HFF-Myc (cell line): ENCODE measurements around the gene GPAT2.
"Not testable (repeated sequence)": the region's sequence is repeated elsewhere in the genome, so short reads cannot be mapped to it uniquely, and the experiment has no call there.

Experiments
- DNase-seq: peaks from one replicate; pipeline ENCODE4 v3.0.0-alpha.2; 2011; ENCODE audit warnings: low read depth; ENCODE audit errors: extremely low read depth
- H3K4me3 ChIP-seq: replicated peaks from 2 replicates; pipeline ENCODE4 v1.5.1; 2011; ENCODE audit warnings: low read depth, mild to moderate bottlenecking, control low read depth, low read length
- TF ChIP-seq, protein P1 (sequence below): IDR thresholded peaks from 2 replicates; pipeline ENCODE4 v1.5.1; 2012; ENCODE audit warnings: mild to moderate bottlenecking, low read depth, low read length, control low read depth; ENCODE audit errors: missing control alignments

Gene GPAT2

DNA sequence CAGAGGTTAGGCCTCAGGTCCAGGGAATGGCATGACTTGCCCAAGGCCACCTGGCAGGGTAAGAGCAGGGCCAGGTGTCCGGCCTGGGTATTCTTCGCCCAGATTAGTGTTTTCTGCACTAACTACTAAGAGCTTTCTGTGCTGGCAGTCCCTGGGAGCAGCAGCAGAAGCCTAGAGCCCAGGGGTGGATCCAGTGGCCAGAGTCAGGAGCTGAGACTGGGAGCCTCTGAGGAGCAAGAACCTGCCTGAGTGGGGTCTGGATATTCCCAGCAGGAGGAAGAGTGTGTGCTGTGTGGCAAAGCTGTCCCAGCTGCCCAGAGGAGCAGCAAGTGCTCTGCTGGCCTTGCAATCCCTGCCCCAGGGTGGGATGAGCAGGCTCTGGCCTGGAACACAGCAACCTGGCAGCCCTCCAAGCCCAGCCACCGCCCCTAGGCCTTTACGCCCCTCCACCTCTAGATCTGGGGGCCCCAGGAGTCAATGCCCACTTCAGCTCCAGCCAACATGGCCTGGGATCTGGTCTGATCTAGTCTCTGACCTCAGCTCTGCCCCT lies 30.7 kb upstream of the GPAT2 start:
- TF ChIP-seq, protein P1, sequence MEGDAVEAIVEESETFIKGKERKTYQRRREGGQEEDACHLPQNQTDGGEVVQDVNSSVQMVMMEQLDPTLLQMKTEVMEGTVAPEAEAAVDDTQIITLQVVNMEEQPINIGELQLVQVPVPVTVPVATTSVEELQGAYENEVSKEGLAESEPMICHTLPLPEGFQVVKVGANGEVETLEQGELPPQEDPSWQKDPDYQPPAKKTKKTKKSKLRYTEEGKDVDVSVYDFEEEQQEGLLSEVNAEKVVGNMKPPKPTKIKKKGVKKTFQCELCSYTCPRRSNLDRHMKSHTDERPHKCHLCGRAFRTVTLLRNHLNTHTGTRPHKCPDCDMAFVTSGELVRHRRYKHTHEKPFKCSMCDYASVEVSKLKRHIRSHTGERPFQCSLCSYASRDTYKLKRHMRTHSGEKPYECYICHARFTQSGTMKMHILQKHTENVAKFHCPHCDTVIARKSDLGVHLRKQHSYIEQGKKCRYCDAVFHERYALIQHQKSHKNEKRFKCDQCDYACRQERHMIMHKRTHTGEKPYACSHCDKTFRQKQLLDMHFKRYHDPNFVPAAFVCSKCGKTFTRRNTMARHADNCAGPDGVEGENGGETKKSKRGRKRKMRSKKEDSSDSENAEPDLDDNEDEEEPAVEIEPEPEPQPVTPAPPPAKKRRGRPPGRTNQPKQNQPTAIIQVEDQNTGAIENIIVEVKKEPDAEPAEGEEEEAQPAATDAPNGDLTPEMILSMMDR: no peak

DNA sequence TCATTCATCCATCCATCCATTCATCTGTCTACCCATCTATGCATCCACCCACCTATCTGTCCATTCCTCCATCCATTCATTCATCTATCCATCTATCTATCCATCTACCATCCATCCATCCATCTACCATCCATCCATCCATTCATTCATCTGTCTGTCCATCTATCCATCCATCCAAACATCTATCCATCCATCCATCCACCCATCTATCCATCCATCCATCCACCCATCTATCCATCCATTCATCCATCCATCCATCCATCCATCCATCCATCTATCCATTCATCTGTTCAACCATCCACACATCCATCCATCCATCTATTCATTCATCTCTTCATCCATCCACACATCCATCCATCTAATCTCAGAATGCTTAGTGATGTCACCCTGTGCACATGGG lies 30.0 kb upstream of the GPAT2 start:
- H3K4me3 ChIP-seq, DNase-seq: not testable (repeated sequence)

More for the DNA sequence above, 30.7 kb upstream of the GPAT2 start:
- H3K4me3 ChIP-seq: no peak overlapping the region
- DNase-seq: no peak

DNA sequence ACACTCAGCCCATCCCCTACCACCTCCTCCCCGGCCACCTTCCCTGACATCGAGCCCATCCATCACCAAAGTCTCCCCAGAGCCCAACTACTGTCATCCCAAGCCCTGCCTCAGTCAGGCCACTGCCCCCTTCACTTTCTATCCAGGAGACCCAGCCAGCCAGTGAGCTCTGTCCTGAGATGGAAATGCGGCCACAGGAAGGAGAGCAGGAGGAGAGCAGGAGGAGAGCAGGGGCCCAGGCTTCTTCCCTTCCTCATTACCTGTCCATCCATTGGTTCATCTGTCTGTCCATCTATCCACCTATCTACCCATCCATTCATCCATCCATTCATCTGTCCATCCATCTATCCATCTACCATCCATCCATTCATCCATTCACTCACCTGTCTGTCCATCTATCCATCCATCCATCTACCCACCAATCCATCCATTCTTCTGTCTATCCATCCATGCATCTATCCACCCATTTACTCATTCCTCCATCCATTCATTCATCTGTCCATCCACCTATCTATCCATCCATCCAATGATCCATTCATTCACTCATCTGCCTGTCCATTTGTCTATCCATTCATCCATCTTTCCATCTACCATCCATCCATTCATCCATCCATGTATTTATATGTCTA lies 29.4 kb upstream of the GPAT2 start:
- not testable (repeated sequence) for H3K4me3 ChIP-seq, DNase-seq

DNA sequence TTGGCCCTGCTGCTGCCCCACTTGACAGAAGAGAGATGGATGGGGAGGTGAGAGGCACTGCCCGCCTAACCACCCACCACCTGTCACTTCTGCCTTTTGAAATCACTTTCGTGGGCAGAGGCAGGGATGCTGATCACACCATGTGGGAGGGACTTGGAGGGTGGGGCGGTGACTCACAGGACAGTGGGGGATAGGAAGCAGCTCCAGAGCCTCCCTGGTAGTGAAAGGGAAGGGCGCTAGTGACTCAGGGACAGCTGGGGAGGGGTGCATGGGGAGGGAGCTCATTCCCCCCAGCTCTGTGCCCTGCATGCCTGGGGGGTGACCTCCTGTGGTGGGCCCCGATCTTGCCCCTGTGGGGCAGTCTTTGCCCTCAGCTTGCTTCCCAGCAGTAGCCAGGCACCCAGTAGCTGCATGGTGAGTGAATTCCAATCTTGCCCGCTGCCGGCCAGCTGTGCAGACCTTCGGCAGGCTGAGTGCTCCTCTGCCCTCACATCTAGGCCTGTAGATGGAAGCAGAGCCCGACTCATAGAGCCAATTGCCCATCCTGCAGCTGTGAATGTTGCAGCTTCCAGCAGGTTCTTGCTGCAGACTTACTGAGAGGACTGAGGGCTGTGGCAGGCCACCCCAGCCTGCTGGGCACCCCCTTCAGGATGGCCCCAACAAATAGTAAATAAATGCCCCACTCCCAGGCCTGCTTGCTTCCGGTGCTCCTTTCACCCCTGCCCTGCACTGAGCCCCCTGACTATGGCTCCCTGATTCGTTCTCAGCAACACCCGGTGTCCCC lies 28.6 kb upstream of the GPAT2 start:
- DNase-seq: peak; percentile 31
- TF ChIP-seq, protein P1: peak; percentile 37
- H3K4me3 ChIP-seq: not testable (repeated sequence)

DNA sequence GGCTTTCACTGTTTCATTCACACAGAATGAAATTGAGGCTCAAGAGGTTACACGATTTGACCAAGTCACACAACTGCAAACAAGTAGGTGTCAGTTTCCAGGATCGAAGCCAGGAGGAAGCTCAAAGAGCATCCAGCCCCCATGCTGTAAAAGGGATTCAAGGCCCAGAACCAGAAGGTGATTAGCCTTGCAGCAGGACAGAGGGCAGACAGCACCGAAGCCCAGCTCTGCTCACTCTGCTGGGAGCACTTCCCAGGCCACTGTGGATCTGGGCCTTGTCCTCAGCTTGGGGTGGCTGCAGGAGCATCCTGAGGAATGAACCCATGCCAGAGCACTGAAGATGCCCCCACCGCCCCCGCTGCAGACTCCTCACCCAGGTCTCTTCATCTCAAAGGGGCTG lies 27.8 kb upstream of the GPAT2 start:
- H3K4me3 ChIP-seq, DNase-seq: not testable (repeated sequence)

DNA sequence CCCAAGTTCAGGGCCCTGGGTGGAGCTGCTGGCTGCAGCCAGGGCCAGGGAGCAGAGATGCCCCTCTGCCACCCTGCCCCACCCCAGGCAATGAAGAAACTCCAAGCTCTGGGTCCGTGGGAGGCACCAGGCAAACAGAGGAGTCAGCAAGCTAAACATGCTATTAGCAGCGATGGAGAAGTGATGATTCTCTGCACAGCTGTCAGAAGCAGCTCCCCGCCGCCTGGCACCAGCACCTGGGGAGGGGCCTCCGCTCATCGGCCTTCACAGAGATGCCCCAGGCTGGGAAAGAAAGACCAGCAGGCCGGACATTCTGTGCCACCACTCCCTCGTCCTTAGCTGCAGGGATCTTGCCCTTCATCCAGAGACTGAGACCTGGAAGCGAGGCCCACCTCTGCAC lies 27.2 kb upstream of the GPAT2 start:
- H3K4me3 ChIP-seq, DNase-seq: not testable (repeated sequence)

DNA sequence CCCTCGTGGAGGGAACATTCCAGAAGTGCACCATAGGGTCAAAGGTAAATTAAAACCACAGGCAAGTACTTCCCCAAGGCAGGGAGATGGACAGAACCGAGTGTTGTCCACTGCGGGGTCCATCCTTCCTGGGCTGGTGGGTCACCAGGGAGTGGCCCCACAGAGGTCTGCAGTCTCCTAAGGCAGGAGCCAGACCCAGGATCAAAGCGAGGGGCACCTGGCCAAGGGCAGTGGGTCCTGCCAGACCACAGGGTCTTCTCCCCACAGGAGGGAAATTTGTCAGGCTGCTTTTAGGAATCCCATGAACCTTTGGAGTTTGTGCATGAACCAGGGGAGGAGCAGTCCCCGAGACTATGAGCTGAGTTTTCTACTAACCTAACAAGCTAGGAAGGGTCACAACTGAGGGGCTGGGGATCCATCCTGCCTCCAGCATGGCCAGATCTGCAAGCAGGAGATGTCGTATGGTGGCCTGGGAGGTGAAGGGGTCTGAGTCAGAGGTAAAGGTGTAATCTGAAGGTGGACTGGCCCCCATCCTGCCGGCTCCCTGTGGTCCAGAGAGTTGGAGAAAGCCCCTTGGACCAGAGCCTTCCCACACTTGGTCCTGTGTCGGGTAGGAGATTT lies 26.6 kb upstream of the GPAT2 start:
- DNase-seq, H3K4me3 ChIP-seq: not testable (repeated sequence)

DNA sequence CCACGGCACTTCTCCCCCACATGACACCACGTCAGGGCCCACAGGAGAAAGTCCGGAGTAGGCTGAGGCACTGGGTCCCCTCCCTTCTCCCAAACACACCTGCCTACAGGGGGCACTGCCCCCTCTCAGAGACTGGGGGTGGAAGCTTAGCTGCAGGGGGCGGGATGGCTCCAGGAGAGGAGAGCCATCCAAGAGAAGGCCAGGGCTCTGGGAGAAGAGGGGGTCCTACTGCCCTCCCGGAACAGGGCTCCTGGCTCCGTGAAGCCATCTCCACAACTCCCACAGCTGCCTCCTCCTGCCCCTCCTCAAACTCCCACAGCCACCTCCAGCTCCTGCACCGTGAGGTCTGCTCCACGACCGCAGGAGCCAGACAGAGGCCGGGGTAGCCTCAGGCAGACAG lies 25.6 kb upstream of the GPAT2 start:
- not testable (repeated sequence) for H3K4me3 ChIP-seq, DNase-seq

DNA sequence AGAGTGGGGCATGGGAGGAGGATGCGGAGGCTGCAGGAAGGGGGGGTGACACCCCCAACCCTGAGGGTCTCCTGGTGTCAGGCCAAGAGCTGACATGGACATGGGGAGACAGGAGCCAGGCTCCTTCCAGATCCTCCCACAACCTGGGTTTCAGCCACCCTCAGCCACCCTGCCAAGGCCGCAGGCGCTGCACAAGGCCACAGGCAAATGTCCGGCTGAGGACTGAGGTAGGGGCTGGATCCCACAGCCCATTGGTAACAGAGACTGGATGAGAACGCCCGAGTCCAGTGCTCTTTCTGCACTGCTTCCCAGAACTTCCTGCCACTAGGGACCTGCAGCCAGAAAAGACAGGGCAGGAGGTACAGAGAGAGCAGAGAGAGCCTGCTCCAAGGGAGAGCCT lies 24.7 kb upstream of the GPAT2 start:
- not testable (repeated sequence) for DNase-seq, H3K4me3 ChIP-seq

DNA sequence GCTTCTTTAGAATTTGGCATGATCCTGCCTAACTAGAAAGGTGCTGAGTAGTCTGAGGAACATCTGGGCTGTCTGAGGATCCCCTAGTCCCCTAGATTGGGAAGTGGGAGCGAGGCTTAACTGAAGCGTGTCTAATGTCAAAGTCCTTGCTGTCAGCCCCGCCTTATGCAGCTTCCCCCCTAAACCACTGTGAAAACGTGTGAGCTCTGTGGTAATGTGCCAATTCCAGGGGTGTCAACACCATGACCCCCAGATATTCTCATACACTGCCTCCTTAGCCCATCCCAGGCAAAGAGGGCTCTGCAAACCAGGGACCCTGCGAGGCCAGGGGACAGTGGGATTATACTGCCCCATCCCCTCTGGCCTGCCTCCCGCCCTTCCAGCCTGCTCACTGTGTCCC lies 21.1 kb upstream of the GPAT2 start:
- DNase-seq, H3K4me3 ChIP-seq: not testable (repeated sequence)

DNA sequence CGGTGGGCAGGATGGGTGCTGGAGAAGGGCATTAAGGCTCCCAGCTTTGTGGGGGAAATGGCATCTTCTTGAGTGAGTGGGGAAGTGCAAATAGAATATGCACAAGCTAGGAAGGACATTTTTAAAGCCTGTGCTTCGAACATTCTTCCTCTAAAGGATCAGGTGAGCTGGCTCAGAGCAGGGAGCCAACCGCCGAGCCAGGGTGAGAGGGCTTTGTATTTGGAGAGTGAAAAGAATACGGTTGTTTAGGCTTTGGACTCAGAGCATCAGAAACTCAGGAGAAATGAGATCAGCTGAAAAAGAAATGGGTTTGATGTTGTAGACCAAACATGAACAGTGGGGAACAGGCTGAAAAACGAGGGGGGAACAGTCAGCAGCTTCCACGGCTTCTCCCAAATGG lies 19.8 kb upstream of the GPAT2 start:
- DNase-seq, H3K4me3 ChIP-seq: not testable (repeated sequence)

DNA sequence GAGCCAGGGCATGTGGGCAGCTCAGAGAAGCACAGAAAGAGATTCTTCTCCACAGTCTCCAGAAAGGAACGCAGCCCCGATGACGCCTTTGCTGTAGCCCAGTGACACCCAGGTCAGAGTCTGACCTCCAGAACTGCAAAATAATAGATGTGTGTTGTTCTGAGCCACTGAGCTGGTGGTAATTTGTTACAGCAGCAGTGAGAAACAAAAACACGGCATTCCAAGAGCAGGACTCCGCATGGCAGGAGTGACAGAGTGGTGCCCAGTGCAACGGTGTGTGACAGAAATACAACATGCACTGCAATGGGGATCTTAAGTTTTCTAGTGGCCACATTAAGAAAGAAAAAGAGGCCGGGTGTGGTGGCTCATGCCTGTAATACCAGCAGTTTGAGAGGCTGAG lies 18.7 kb upstream of the GPAT2 start:
- not testable (repeated sequence) for DNase-seq, H3K4me3 ChIP-seq

DNA sequence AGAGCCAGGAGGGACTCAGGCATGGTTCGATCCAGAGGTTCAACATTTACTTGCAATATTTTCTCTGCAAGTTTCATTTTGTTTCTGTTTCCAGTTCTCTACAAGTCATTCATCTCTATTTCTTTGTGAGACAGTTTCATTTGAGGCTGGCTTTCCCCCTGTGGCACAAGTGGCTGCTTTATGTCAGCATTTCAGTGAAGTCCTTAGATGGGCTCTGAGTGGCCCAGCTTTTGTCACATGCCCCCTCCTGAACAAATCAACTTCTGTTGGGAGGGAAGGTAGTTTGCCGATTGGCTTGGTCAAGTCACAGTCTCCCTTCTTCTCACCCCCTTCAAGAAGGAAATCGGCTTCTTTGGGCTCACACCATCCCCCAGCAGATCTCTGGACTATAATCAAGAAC lies 17.9 kb upstream of the GPAT2 start:
- not testable (repeated sequence) for DNase-seq

DNA sequence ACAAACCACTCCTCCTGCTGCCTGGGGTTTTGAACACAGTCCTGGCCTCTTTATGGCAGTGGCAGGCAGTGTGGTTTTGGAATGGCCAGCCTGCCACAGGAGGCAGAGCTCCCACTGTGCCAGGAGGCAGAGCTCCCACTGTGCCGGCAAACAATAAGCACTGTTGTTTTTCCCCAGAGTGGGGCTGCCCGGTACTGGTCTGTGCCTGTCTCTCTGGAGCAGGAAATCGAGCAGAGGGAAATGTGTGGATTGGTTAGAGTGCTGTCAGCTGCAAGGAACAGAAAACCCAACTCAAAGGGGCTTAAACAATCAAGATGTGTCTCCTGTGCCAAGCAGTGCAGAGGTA lies 15.2 kb upstream of the GPAT2 start:
- H3K4me3 ChIP-seq, DNase-seq: not testable (repeated sequence)

More for the DNA sequence above, 17.9 kb upstream of the GPAT2 start:
- not testable (repeated sequence) for H3K4me3 ChIP-seq

DNA sequence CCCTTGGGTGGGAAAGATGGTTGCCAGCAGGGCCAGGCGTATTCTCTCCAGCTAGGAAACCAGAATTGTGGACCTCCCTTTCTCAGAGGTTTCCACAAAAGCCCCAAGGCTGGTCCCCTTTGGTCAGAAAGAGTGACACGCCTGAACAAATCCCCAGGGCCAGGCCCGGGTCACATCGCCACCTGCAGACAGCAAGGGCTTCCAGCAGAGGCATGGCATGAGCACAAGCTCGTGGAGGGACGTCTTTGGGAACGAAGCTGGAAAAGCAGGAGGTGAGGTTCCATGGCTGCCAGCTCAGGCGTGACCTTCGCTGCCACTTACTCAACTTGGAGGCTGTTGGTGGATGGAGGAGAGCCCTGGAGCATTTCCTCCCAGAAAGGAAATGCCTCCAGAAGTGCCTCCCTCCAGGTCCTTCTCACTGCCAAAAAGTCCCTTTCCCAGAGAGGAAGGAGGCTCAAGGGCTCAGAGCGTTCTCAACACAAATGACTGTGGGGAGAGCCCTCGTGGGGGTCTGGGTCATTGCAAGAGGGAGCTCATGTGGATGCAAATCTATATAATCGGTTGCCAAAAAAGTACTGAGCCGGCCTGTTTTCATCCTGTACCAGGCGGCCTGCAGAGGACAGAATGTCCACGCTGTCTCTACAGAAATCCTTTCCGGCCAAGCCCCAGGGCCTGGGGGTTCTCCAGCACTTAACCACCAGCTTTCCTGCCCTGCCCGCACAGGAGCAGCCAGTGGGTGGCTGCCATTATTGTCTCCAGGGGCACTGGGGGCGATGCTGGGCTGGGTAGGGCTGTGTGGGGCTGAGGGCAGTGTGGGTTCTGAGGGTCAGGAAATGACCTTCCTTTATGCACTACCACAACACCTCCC lies 14.6 kb upstream of the GPAT2 start:
- DNase-seq, H3K4me3 ChIP-seq: not testable (repeated sequence)
